ENCODE measurements around the gene TMEM87B.

Gene TMEM87B

GRCh38 chr2:112152476-112153178, 97.6 kb downstream of the TMEM87B start:
- no peak for DNase-seq

- no peak for DNase-seq
Measured at GRCh38 chr2:112153179-112153490, 98.1 kb downstream of the TMEM87B start.

GRCh38 chr2:112153501-112153900, 98.4 kb downstream of the TMEM87B start:
- DNase-seq: no peak

- DNase-seq: no peak
Measured at GRCh38 chr2:112154246-112155117, 99.4 kb downstream of the TMEM87B start.

GRCh38 chr2:112155331-112156151, 100.5 kb downstream of the TMEM87B start:
- DNase-seq: no peak

GRCh38 chr2:112156152-112156986, 101.3 kb downstream of the TMEM87B start:
- no peak for DNase-seq

- DNase-seq: no peak
Measured at GRCh38 chr2:112157472-112157871, 102.4 kb downstream of the TMEM87B start.

GRCh38 chr2:112159454-112159921, 104.4 kb downstream of the TMEM87B start:
- peak; percentile 47 to 69 for DNase-seq

GRCh38 chr2:112160283-112161250, 105.5 kb downstream of the TMEM87B start:
- DNase-seq: no peak

- DNase-seq: no peak
Measured at GRCh38 chr2:112161431-112162145, 106.5 kb downstream of the TMEM87B start.

- no peak for DNase-seq
Measured at GRCh38 chr2:112162341-112162740, 107.3 kb downstream of the TMEM87B start.

- DNase-seq: no peak
Measured at GRCh38 chr2:112162956-112163355, 107.9 kb downstream of the TMEM87B start.

GRCh38 chr2:112163541-112163981, 108.5 kb downstream of the TMEM87B start:
- no peak for DNase-seq

- no peak for DNase-seq
Measured at GRCh38 chr2:112164876-112165275, 109.8 kb downstream of the TMEM87B start.

GRCh38 chr2:112165296-112165695, 110.2 kb downstream of the TMEM87B start:
- DNase-seq: no peak

GRCh38 chr2:112166806-112167499, 111.9 kb downstream of the TMEM87B start:
- no peak for DNase-seq

- DNase-seq: no peak
Measured at GRCh38 chr2:112168422-112169124, 113.5 kb downstream of the TMEM87B start.

All from NCI-H524 (cell line).